Ecto neural progenitor cell (in vitro differentiated cells): ENCODE data around the gene KIF1B.
A peak's percentile ranks its signal among the peaks of the same experiment; 100 is the strongest.
"Not testable (repeated sequence)": the region's sequence is repeated elsewhere in the genome, so short reads cannot be mapped to it uniquely, and the experiment has no call there.

Source experiments
- DNase-seq: peaks from one replicate; pipeline ENCODE4 v3.0.0-alpha.2; 2018; ENCODE audit warnings: low spot score

Gene KIF1B

DNA sequence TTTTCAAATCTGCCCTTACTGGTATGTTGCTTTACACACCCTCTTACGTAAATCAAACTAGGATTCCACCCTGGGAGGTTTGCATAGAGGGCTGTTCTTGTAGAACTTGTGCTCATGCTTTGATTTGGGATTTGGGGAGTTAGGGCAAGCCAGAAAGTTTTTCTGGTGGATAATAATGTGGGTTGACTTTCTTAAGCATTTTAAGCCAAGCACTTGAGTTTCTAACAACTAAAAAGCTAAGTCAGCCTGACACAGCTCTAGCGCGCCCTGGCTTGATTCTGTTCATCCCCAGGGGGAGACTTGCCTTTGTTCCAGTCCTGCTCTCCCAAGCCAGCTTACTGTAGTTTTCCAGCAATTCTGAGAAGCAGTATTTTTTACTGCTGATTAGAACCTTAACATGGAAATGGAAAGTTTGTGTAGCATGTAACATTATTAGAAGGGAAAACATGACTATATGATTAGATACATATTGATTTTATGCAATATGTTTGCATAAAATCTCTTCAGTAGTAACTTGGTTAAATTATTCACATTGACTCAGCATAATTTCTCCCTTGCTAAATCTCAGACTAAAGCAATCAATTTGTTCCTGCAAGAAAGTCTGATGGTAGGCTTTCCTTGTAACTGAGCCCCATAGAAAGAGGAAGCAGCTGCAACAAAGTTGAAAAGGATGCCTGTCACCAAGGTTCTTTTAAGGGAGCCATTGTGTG, 177.5 kb downstream of the KIF1B start:
- no peak for DNase-seq

DNA sequence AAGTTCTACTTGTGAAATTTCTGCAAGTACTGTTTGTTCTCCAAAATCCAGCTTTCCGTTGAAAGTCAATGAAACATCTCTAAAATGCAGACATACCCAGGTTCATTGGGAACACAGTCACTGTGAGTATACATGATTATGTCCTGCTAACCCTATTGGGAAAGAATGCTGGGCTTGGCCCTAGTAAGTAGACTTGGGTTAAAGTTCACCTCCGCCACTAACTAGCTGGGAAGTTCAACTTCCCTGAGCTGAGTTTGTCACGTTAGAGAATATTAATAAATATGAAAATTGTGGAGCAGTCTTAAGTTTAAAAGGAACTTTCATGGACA, 178.0 kb downstream of the KIF1B start:
- no peak for DNase-seq

- DNase-seq, result no peak
Measured at GRCh38 chr1:10389271-10389973, 179.1 kb downstream of the KIF1B start.

DNA sequence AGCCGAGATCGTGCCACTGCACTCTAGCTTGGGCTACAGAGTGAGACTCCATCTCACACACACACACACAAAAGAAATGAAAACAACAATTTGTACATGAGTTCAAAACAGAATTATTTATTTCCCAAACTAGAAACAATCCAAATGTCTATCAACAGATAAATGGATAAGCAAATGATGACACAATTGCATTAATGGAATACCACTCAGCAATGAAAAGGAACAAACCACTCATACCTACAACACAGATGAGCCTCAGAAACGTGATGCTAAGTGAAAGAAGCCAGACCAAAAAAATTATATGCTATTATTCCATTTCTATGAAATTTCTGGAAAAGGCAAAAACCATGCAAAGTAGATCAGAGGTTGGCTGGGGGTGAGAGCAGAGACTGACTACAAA, 186.5 kb downstream of the KIF1B start:
- no peak for DNase-seq

DNA sequence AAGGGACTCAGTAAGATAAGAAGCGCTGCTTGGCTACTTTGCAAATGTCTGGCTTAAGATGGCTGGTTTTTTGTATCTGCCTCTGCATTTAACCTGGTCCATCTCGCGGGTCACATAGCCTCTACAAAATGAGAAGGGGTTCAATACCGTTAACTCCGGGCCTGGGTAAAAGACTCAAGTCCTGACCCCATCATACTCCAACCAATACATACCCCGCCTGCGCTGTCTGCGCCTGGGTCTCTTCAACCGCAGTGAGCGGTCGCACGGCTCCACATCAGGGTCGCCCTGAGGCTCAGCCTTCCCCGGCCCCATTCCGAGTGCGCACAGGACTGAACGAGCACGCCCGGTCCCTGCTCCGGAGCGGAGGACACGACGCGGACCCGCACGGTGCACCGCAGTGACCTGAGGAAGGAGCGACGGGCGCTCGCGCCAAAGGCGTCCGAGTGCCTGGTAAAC, 187.9 kb downstream of the KIF1B start:
- DNase-seq, result no peak

DNA sequence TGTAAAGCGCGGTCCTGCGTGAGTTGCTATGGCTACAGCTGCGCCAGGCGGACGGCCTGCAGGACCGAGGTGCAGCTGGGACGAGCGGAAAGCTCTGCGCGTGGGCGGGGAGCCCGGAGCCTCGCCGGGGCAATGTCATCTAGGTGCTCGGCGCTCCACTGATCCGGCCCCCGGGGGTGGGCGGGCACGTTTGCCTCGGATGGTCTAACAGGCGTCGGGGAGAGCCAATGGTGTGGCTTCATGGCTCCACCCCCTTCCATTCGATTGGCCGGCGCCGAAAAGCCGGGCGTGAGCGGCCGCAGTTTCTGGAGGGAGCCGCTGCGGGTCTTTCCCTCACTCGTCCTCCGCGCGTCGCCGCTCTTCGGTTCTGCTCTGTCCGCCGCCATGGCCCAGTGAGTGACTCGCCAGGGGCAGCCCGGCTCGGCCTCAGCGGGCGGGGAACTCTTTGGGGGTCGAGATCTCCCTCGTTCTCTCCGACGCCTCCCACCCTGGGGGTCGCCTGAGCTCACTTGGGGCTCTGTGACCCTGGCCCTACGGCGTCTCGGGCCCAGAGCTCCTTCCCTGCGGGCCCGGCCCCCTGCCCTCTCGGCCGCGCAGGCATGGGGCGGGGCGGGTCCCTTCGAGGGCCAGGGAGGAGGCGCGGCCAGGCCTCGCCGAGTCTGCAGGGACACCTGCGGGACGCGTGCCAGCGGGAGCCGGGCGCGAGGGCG, 188.5 kb downstream of the KIF1B start, which contains the start of gene PGD:
TSS of gene PGD (plus strand) at position 331 of the 710 bp plus-strand sequence. CDS start at position 385, 54 bp downstream.
- DNase-seq, result peak; percentile 98

- no peak for DNase-seq
Measured at GRCh38 chr1:10399444-10399941, 189.1 kb downstream of the KIF1B start.

GRCh38 chr1:10400013-10400412, 189.6 kb downstream of the KIF1B start:
- no peak for DNase-seq

- DNase-seq, result no peak
Measured at GRCh38 chr1:10401281-10401680, 190.9 kb downstream of the KIF1B start.

- no peak for DNase-seq
Measured at GRCh38 chr1:10402729-10403274, 192.4 kb downstream of the KIF1B start.

DNA sequence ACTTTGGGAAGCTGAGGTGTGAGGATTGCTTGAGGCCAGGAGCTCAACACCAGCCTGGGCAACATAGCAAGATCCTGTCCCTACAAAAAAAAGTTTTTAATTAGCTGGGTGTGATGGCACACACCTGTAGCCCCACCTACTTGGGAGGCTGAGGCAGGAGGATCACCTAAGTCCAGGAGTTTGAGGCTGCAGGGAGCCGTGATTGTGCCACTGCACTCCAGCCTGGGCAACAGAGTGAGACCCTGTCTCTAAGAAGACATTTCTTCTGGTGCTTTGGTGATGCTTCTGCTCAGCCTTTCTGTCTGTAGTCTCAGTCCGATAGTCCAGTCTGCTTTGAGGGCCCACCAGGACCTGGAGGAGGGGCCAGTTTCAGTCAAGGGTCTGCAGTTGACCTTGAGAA, 196.8 kb downstream of the KIF1B start:
- no peak for DNase-seq

- DNase-seq, result no peak
Measured at GRCh38 chr1:10415211-10415930, 205.0 kb downstream of the KIF1B start.

- DNase-seq, result not testable (repeated sequence)
Measured at GRCh38 chr1:10415967-10416366, 205.6 kb downstream of the KIF1B start.

DNA sequence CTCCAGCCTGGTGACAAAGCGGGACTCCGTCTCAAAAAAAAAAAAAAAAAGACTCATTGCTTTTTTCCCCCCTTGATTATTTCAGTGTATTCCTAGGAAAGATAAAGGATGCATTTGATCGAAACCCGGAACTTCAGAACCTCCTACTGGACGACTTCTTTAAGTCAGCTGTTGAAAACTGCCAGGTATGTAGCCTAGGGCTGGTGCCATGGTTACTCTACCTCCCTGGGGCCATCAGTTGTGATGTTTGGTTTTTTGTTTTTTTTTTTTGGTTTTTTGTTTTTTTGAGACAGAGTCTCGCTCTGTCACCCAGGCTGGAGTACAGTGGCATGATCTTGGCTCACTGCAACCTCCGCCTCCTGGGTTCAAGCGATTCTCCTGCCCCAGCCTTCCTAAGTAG, 208.4 kb downstream of the KIF1B start:
- DNase-seq, result not testable (repeated sequence)

DNA sequence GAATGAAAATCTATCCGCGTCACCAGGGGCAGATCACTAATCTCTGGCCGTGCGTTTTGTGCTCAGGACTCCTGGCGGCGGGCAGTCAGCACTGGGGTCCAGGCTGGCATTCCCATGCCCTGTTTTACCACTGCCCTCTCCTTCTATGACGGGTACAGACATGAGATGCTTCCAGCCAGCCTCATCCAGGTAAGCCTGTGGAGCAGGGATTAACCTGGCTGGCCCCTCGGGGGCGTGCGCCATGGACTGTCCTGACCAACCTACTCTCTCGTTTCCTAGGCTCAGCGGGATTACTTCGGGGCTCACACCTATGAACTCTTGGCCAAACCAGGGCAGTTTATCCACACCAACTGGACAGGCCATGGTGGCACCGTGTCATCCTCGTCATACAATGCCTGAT, 209.0 kb downstream of the KIF1B start:
- no peak for DNase-seq

DNA sequence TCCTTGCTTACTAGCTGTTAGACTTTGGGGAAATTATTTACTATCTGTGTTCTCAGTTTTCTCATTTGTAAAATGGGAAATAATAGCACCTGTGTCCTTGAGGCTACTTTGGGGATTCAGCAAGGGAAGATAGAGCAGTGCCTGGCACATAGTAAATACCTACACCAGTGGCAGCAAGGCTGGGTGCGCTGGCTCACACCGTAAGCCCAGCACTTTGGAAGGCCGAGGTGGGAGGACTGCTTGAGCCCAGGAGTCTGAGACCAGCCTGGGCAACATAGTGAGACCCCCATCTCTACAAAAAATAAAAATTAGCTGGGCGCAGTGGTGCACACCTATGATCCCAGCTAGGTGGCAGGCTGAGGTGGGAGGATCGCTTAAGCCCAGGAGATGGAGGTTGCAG, 211.3 kb downstream of the KIF1B start:
- no peak for DNase-seq

DNA sequence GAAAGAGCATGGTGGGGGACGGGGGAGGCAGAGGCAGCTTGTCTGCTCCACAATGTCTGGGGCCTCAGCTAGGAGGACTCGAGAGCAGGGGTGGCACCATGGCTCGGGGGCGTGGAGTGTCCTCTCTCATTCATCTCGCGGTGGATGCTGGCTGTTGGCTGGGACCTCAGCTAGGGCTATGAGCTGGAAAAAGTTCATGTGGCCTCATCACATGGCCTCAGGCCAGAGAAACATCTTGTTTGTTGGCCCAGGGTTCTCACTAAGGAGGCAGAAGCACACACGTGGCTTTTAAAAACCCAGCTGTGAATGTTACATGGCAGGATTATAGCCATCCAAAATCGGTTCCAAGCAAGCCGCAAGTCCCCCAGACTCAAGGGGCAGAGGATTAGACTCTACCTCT, 213.7 kb downstream of the KIF1B start:
- no peak for DNase-seq

DNA sequence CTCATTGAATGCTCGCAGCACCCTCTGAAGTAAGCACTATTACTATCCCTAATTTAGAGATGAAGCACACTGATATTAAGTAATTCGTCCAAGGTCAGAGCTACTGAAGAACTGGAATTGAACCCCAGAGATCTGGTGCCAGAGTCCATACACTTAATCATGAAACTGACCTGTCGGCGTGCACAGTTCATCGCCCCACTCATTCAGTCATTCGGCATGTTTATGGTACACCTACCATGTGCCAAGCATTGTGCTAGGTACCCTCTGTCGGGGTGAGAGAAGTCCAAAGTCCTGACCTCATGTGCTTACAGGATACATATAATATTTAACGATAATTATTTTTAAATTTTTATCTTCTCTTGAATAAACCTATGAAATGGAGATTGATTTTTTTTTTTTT, 214.3 kb downstream of the KIF1B start:
- DNase-seq, result no peak

GRCh38 chr1:10425826-10426534, 215.6 kb downstream of the KIF1B start:
- DNase-seq, result not testable (repeated sequence)

- not testable (repeated sequence) for DNase-seq
Measured at GRCh38 chr1:10426535-10426848, 216.1 kb downstream of the KIF1B start.

GRCh38 chr1:10428984-10429383, 218.6 kb downstream of the KIF1B start:
- DNase-seq, result no peak

- no peak for DNase-seq
Measured at GRCh38 chr1:10429868-10430215, 219.5 kb downstream of the KIF1B start.
